SK-N-SH (cell line): ENCODE data around the gene PSME1. TPM values are rescaled to one million over a fixed set of nuclear protein-coding genes. Genes with fewer than 3 reads are reported as not detected.

Experiments
- CTCF ChIA-PET: fragments of 300-600, 350-600 bp; formaldehyde crosslinking; extraction: SDS; loops from one replicate; lab custom pipeline; 2021; lab: Yijun Ruan, JAX
- POLR2A ChIA-PET: fragments of 350-600 bp; sonication (Branson Sonifier 250); formaldehyde crosslinking; extraction: SDS; loops from one replicate; lab custom pipeline; 2020; ENCODE audit warnings: antibody characterized with exemption, inconsistent platforms; lab: Yijun Ruan, JAX
- DNase-seq: peaks from one replicate; pipeline ENCODE4 v3.0.0; 2012
- H2AFZ ChIP-seq: fragments of 200-600 bp; sonication (generic); 2 replicates; pipeline ENCODE4 v1.8.1; 2016; ENCODE audit warnings: antibody characterized with exemption, mild to moderate bottlenecking, low read depth
- H3F3A ChIP-seq: fragments of 200-600 bp; sonication (generic); replicated peaks from 2 replicates; pipeline ENCODE3; 2016; ENCODE audit warnings: antibody characterized with exemption, mild to moderate bottlenecking; ENCODE audit not compliant: insufficient read depth
- H3K27ac ChIP-seq, 2 experiments: fragments of 200-500 bp in 1 of 2; fragments of 200-600 bp in 1 of 2; sonication (Bioruptor generic) in 1 of 2; sonication (generic), shearing (Covaris generic) in 1 of 2; 2 replicates each; pipeline versions ENCODE4 v1.5.1 to v1.6.1; 2014 to 2016; ENCODE audit warnings: low read depth in 2 of 2, inconsistent platforms in 1 of 2, low read length in 1 of 2, mild to moderate bottlenecking in 1 of 2, mixed read lengths in 1 of 2
- H3K27me3 ChIP-seq: fragments of 200-600 bp; sonication (generic), shearing (Covaris generic); 2 replicates; pipeline ENCODE4 v1.6.1; 2016; ENCODE audit warnings: mixed run types; ENCODE audit not compliant: insufficient read depth
- H3K36me3 ChIP-seq, 2 experiments: fragments of 200-500 bp in 1 of 2; fragments of 200-600 bp in 1 of 2; sonication (Bioruptor generic) in 1 of 2; sonication (generic) in 1 of 2; replicated peaks in 1 of 2; 2 replicates each; pipeline versions ENCODE3 to v1.5.1; 2014 to 2016; ENCODE audit warnings: low read length in 1 of 2, mild to moderate bottlenecking in 1 of 2; ENCODE audit not compliant: insufficient read depth in 2 of 2, control insufficient read depth in 1 of 2
- H3K4me1 ChIP-seq, 2 experiments: fragments of 200-500 bp in 1 of 2; fragments of 200-600 bp in 1 of 2; sonication (Bioruptor generic) in 1 of 2; sonication (generic), shearing (Covaris generic) in 1 of 2; 2 replicates each; pipeline versions ENCODE4 v1.5.1 to v1.6.1; 2014 to 2016; ENCODE audit warnings: low read depth in 1 of 2, low read length in 1 of 2, mixed run types in 1 of 2; ENCODE audit not compliant: insufficient read depth in 2 of 2, control insufficient read depth in 1 of 2
- H3K4me2 ChIP-seq: fragments of 200-600 bp; sonication (generic), shearing (Covaris generic); 2 replicates; pipeline ENCODE4 v1.6.1; 2017; ENCODE audit warnings: mixed run types
- H3K4me3 ChIP-seq, 2 experiments: fragments of 200-500 bp in 1 of 2; fragments of 200-600 bp in 1 of 2; sonication (Bioruptor generic) in 1 of 2; sonication (generic), shearing (Covaris generic) in 1 of 2; 2 replicates each; pipeline versions ENCODE4 v1.5.1 to v1.8.1; 2014 to 2016; ENCODE audit warnings: low read depth in 2 of 2, inconsistent platforms in 1 of 2, low read length in 1 of 2, mild to moderate bottlenecking in 1 of 2, mixed read lengths in 1 of 2, moderate library complexity in 1 of 2
- H3K79me2 ChIP-seq: fragments of 200-600 bp; sonication (generic); 2 replicates; pipeline ENCODE4 v1.8.1; 2017; ENCODE audit warnings: mild to moderate bottlenecking; ENCODE audit not compliant: insufficient read depth
- H3K9ac ChIP-seq: fragments of 200-600 bp; sonication (generic); 2 replicates; pipeline ENCODE4 v1.6.1; 2017; ENCODE audit warnings: mixed run types
- H3K9me2 ChIP-seq: fragments of 200-600 bp; sonication (generic); 2 replicates; pipeline ENCODE4 v1.6.1; 2017; ENCODE audit warnings: mixed run types
- H3K9me3 ChIP-seq: fragments of 200-600 bp; sonication (generic); 2 replicates; pipeline ENCODE4 v1.6.1; 2017; ENCODE audit warnings: mixed run types, mild to moderate bottlenecking, moderate library complexity
- H4K20me1 ChIP-seq: fragments of 200-600 bp; sonication (generic); 2 replicates; pipeline ENCODE4 v1.6.1; 2017; ENCODE audit warnings: mild to moderate bottlenecking, mixed run types; ENCODE audit not compliant: insufficient read depth
- EP300 ChIP-seq, 2 experiments: IDR thresholded peaks; 2 replicates each; pipeline versions ENCODE4 v1.4.0 to v1.6.1; 2012; ENCODE audit warnings: borderline replicate concordance in 1 of 2, low read depth in 1 of 2, low read length in 1 of 2
- FOXJ3 ChIP-seq: sonication (generic); formaldehyde crosslinking; IDR thresholded peaks from 2 replicates; pipeline ENCODE4 v1.5.1; 2020; ENCODE audit warnings: mild to moderate bottlenecking, missing genetic modification reagents
- FOXM1 ChIP-seq: IDR thresholded peaks from 2 replicates; pipeline ENCODE4 v1.4.0; 2012; ENCODE audit warnings: low read depth, mild to moderate bottlenecking
- JUND ChIP-seq: IDR thresholded peaks from 2 replicates; pipeline ENCODE4 v1.4.0; 2012
- MXI1 ChIP-seq: IDR thresholded peaks from 2 replicates; pipeline ENCODE4 v1.6.1; 2012; ENCODE audit warnings: mild to moderate bottlenecking, low read depth, low read length, improper control_type of control experiment
- RCOR1 ChIP-seq: fragments of 150-350 bp; IDR thresholded peaks from 2 replicates; pipeline ENCODE4 v1.6.1; 2017; ENCODE audit warnings: antibody characterized with exemption, low read length
- RFX5 ChIP-seq: IDR thresholded peaks from 2 replicates; pipeline ENCODE4 v1.6.1; 2012; ENCODE audit warnings: mild to moderate bottlenecking, improper control_type of control experiment, low read length
- RXRA ChIP-seq: IDR thresholded peaks from 2 replicates; pipeline ENCODE4 v1.4.0; 2012; ENCODE audit warnings: low read depth, mild to moderate bottlenecking, borderline replicate concordance
- SMC3 ChIP-seq: IDR thresholded peaks from 2 replicates; pipeline ENCODE4 v1.6.1; 2012; ENCODE audit warnings: low read depth, low read length, improper control_type of control experiment
- TAF1 ChIP-seq: IDR thresholded peaks from 2 replicates; pipeline ENCODE4 v1.6.1; 2012; ENCODE audit warnings: low read depth, mild to moderate bottlenecking, low read length, moderate library complexity, borderline replicate concordance
- WGBS: methylation state at CpG from one replicate; pipeline ENCODE4 v1.1.6; 2017; ENCODE audit warnings: low lambda C conversion rate; 5-methylcytosine and 5-hydroxymethylcytosine counted together
- polyA plus RNA-seq, 3 experiments: library from polyadenylated mRNA; depleted of rRNA; stranded (reverse); fragments of >200 nt; gene quantifications; 2 replicates each; pipeline ENCODE4 v1.2.3, GENCODE V29; 2012
- TF ChIP-seq, protein P1 (sequence below): IDR thresholded peaks from 2 replicates; pipeline ENCODE4 v1.4.0; 2012; ENCODE audit warnings: low read depth, borderline replicate concordance
- TF ChIP-seq, protein P2 (sequence below): IDR thresholded peaks from 2 replicates; pipeline ENCODE4 v1.4.0; 2012; ENCODE audit warnings: low read depth, borderline replicate concordance
- TF ChIP-seq, protein P3 (sequence below): IDR thresholded peaks from 2 replicates; pipeline ENCODE4 v1.4.0; 2012; ENCODE audit warnings: low read depth

PSME1 gene
- polyA plus RNA-seq, 1 of the 3 experiments (the other 2 are of a cell fraction), result 287 TPM

DNA sequence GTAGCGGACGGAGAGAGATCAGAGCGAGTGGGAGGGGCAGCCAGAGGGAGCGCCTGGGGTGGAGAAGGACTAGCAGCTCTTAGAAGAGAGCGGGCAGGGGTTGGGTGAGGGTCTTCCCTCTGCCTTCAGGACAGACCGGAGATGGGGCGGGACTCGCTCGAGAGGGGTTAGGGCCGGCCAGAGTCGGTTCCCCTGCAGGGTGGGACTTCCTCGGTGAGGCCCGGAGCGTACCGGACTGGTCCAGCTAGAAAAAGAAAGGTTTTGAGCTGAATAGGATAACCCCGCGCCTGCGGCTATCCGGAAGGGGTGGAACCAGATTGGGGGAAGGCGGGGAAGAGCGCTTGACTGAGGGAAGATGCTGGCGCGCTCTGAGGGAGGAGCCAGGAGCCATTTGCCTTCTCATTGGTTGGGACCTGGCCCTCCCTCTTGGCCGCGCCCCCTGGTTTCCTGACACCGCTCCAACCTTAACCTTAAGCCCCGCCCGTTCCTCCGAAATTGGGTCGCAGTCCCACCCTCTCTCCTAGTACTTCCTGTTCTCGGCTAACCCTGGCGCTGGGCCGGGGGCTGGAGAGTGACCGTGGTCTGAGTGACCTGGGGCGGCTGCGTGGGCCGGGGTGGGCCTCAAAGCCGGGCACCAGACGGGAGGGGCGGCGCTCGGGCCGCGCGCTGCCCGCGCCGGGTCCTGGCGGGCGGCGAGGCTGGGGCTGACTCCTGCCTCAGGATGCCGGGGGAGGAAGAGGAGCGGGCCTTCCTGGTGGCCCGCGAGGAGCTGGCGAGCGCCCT lies 11.2 kb downstream of the PSME1 start, which contains the start of gene RNF31 (continued):
- TF ChIP-seq, protein P1, sequence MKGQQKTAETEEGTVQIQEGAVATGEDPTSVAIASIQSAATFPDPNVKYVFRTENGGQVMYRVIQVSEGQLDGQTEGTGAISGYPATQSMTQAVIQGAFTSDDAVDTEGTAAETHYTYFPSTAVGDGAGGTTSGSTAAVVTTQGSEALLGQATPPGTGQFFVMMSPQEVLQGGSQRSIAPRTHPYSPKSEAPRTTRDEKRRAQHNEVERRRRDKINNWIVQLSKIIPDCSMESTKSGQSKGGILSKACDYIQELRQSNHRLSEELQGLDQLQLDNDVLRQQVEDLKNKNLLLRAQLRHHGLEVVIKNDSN, result no peak
- no peak for TF ChIP-seq RXRA
- TF ChIP-seq SMC3, result no peak
- TF ChIP-seq, protein P2, sequence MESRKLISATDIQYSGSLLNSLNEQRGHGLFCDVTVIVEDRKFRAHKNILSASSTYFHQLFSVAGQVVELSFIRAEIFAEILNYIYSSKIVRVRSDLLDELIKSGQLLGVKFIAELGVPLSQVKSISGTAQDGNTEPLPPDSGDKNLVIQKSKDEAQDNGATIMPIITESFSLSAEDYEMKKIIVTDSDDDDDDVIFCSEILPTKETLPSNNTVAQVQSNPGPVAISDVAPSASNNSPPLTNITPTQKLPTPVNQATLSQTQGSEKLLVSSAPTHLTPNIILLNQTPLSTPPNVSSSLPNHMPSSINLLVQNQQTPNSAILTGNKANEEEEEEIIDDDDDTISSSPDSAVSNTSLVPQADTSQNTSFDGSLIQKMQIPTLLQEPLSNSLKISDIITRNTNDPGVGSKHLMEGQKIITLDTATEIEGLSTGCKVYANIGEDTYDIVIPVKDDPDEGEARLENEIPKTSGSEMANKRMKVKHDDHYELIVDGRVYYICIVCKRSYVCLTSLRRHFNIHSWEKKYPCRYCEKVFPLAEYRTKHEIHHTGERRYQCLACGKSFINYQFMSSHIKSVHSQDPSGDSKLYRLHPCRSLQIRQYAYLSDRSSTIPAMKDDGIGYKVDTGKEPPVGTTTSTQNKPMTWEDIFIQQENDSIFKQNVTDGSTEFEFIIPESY, result no peak
- TF ChIP-seq RFX5, result no peak
- TF ChIP-seq FOXM1, result no peak
- no peak for TF ChIP-seq RCOR1
- no peak for TF ChIP-seq JUND
- peak; percentile 22 for TF ChIP-seq TAF1
- 0 out of 2 replicates have a peak, but pooled peaks have one; percentile 40 for TF ChIP-seq MXI1
- TF ChIP-seq EP300 (IDR thresholded peaks at IDR 0.05; ENCODE audit: borderline replicate concordance in 1 of 2, low read depth in 1 of 2, low read length in 1 of 2), result no peak

DNA sequence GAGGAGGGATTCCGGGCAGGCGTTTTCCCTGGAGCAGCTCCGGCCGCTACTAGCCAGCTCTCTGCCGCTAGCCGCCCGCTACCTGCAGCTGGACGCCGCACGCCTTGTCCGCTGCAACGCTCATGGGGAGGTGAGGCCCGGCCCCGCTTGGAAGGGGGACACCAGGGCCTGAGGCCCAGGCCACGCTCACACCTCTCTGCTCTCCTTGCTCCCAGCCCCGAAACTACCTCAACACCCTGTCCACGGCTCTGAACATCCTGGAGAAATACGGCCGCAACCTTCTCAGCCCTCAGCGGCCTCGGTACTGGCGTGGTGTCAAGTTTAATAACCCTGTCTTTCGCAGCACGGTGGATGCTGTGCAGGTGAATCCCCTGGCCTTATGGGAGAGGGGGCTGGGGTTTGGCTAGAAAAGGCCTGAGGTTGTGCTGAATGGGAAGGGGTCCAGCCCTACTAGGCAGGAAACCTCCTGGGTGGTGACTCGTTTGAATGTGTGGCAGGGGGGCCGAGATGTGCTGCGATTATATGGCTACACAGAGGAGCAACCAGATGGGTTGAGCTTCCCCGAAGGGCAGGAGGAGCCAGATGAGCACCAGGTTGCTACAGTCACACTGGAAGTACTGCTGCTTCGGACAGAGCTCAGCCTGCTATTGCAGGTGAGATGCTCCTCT lies 11.9 kb downstream of the PSME1 start:
- no peak for DNase-seq
- Histone ChIP-seq H3K4me1 (peaks cover 11 to 20% of the 10 kb centered on the region in 2 experiments), H3K79me2 (peaks cover 52% of the 10 kb centered on the region), H3K27ac (peak overlapping the region; percentile 29 to 75; a peak in 2 of 4 replicates), H3K4me2 (peak overlapping the region; percentile 83)
- TF ChIP-seq FOXJ3 (CRISPR knock-in tag) (no peak), RCOR1 (no peak), EP300 (IDR thresholded peaks at IDR 0.05; ENCODE audit: borderline replicate concordance in 1 of 2, low read depth in 1 of 2, low read length in 1 of 2) (no peak), SMC3 (no peak), MXI1 (0 out of 2 replicates have a peak, but pooled peaks have one; percentile 8)
- TF ChIP-seq, protein P3, sequence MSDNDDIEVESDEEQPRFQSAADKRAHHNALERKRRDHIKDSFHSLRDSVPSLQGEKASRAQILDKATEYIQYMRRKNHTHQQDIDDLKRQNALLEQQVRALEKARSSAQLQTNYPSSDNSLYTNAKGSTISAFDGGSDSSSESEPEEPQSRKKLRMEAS, result 0 out of 2 replicates have a peak, but pooled peaks have one; percentile 7
- TF ChIP-seq, all 33 proteins: peak for 2
- H3K9ac ChIP-seq, result peak overlapping the region; percentile 79
- ChIA-PET CTCF (interaction anchor here (1.9 to 4.6 kb wide), 2 partner anchors 13 to 39 kb away, joined by 6 to 38 read pairs; partner anchors contain the start of gene IRF9), POLR2A (interaction anchor here (1.9 to 3.9 kb wide), 4 partner anchors 12 to 41 kb away, joined by 4 to 50 read pairs (median 18); partner anchors contain the start of genes DCAF11, IPO4, IRF9 and NRL)
- H4K20me1 ChIP-seq, result peaks cover 10% of the 10 kb centered on the region; the same call in 1 of the 2 replicates
- H3K27me3 ChIP-seq, result no peaks in the 10 kb centered on the region
- H3F3A ChIP-seq, result peaks cover 6% of the 10 kb centered on the region
- whole genome bisulfite sequencing, result 4% methylated on average over 10 of the region's 29 CpGs
- peak overlapping the region; percentile 93 to 98 for H3K4me3 ChIP-seq
- no peaks in the 10 kb centered on the region for H3K9me3 ChIP-seq
- H3K9me2 ChIP-seq, result no peaks in the 10 kb centered on the region
- peaks cover 36 to 52% of the 10 kb centered on the region in 2 experiments for H3K36me3 ChIP-seq
- H2AFZ ChIP-seq, result no peak overlapping the region
